Stimulated activated CD8-positive, alpha-beta memory T cell treated with anti-CD3 and anti-CD28 coated beads, Interleukin-2, amount 100 ng/mL, for 48 hours (primary cell): ENCODE data around the gene CCNB2.
"Not testable (repeated sequence)": the region's sequence is repeated elsewhere in the genome, so short reads cannot be mapped to it uniquely, and the experiment has no call there.

Experiments used
- DNase-seq, 2 donors: peaks; one replicate each; pipeline ENCODE4 v3.0.0-alpha.2; 2020; ENCODE audit warnings: low read depth in 2 of 2

The CCNB2 gene

DNA sequence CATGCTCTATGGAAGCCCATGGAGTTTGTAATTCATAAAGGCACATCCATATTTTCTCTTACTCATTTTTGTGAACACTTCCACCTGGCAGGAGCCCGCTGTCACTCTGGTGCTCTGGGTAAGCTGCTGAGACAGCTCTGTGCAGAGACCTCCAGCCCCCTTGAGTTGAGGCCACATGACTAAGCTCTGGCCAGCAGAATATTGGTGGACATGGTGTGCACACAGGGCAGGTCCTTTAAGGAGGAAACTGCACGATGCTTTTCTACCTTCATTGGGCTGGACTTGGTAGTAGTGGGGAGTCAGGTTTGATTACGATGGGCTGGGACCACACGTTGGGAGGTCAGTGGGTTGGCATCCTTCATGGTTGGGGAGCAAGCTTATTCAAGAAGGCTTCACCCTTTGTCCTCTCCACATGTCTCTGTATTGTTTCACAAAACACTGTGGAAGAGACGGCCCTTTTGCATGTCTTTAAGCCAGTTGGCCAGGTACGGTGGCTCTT is 29.0 kb downstream of the CCNB2 start:
- DNase-seq, result no peak

DNA sequence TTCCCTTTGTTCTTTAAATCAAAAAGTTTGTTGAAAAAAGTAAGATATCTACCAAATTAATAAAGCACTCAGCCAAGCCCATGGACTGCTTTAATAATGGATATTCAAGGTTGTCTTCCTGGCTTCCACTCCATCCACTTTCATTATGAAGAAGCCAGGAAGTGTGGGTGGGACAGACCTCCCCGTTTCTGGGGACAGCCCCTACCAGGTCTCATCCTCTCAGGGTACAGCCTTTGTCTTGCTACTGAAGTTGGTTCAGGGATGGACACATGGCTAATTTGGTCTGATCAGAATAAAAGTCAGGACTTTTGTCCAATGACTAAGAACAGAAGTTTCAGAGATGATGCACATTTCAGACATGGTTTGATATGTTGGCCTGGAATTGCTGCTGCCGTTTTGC is 32.6 kb downstream of the CCNB2 start:
- peak in 1 of 2 donors; percentile 4 for DNase-seq

DNA sequence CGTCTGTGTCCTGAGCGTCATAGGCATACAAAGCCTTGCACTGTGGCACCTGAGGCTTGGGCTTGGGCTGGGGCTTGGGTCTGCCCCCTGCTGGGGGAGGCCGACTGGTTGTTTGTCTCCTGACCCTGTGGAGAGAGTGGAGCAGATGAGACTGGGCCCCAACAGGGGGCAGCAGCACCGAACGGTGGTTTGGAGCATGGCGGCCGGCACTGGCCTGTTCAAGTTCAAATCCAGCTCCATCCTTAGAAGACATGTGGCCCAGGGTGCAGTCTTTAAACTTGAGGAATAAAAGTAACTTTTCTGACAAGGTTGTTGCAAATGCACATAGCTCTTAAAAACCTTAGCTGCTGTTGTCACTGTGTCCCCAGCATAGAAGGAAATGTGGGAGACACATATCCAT is 33.3 kb downstream of the CCNB2 start:
- peak; percentile 34 to 37 for DNase-seq

DNA sequence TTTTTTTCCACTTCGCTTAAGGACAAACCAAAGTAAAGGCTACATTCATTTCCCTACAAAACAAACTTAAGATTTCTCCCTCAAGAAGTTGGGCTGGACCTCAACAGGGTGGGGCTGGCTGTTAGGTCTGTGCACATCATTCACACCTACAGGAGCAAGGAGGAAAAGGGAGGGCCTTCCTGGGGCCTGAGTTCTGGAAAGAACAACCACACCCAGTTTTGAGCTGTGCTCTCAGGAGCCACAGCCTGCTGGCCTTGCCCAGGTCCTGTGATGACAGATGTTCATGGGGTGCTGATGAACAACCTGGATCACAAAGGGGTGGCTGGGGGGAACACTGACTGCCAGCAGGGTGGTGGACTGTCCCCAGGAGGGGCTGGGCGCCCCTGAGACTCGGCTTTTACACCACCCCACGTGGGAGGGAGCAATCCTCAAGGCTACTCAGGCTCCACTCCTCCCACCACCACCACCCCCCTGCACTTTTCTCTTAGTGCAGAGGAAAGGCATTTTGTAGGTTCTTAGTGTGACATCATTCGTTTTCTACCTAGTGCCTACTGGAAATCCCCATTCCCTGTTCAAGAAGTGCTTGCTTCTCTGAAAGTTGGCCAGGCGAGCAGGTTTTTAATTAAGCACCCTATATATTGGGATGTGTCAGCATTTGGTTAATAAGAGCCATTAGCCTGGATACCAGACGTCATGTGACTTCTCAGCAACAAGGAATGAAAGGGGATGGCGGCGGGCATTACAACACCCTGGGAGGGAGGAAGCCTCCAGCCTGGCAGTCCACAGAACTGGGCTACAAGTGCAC is 35.7 kb downstream of the CCNB2 start:
- no peak for DNase-seq

GRCh38 chr15:59143281-59143680 is 38.3 kb downstream of the CCNB2 start:
- no peak for DNase-seq

DNA sequence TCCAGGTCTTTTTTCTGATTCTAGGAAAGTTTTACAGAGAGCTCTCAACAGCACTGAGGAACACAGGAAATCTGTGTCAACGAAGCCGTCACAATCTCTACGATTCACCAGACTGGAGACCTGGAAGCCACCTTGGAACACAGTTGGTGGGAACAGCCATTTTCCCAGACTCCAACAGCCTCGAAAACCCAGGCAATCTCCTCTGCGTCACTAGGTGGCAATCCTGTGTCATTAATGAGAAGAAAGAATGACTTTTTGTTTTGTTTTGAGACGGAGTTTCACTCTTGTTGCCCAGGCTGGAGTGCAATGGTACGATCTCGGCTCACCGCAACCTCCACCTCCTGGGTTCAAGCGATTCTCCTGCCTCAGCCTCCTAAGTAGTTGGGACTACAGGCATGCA is 39.6 kb downstream of the CCNB2 start:
- DNase-seq, result not testable (repeated sequence)

DNA sequence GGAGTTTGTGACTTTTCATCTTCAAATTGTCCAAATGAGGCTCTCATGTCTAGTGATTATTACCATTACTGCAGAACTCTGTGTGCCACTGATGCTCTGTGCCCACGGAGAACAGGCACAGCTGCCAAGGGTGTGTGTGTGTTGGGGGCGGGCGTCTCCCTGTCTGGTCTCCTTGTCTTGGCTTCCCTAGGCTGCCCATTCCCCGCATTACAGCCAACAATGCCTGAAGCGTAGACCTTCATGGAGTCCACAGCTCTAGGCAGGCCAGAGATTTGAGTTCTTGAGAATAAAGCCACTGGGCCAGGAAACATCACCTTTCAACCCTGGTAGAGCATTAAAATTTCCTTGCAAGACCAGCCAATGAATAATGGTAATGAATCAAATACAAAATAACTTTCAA is 42.7 kb downstream of the CCNB2 start:
- no peak for DNase-seq

- DNase-seq, result no peak
Measured at GRCh38 chr15:59148153-59148833, 43.3 kb downstream of the CCNB2 start.

GRCh38 chr15:59150185-59150584 is 45.2 kb downstream of the CCNB2 start:
- no peak for DNase-seq

GRCh38 chr15:59152694-59153450 is 47.9 kb downstream of the CCNB2 start:
- no peak for DNase-seq

GRCh38 chr15:59153466-59153865 is 48.5 kb downstream of the CCNB2 start:
- no peak for DNase-seq

DNA sequence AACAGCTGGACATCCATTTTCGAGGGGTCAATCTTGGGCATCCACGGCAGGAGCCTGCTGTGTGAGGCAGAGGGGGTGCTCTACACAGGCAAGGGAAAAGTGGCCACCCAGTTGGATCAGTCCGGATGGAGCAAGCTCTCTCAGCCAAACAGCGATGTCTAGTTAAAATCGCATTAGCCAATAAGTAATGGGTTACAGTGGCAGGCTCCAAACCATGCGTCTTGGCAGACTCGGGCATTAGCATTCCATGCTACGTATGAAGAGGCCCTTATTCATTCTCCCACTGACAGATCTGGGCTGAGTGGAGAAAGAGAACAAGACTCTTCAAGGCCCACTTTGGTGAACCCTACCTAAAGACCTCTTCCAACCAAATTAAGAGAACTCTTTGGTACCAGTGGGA is 49.3 kb downstream of the CCNB2 start:
- DNase-seq, result no peak

DNA sequence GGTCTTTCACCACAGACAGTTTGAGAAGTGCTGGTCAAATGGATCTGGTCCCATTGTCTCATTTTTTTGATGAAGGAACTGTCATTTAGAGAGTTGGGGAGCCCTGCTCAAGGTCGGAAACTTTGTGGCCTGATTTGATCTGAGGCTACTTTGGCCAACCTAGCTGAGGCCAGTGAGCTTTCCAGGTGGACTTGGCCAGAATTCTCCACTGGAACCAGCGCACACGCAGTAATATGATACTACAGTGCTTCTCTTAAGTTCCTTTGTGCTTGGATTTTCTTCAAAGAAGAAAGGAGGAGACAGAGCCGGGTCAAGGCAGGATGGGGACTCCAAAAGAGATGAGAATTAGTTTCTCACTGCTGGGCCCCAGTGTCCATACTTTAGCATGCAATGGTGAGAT is 50.5 kb downstream of the CCNB2 start:
- no peak for DNase-seq

DNA sequence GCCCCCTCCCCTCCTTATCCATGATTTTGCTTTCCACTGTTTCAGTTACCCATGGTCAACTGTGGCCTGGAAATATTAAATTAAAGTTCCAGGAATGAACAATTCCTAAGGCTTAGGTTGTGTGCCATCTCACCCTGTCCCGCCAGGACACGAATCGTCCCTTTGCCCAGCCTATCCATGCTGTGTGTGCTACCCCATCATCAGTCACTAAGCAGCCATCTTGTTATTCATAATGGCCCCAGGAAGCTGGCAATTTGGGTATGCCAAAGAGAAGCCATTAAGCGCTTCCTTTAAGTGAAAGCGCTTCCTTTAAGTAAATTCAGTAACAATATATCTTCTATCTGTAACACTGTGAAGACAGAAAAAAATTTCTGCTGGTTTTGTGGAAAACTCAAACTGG is 52.5 kb downstream of the CCNB2 start:
- no peak for DNase-seq

GRCh38 chr15:59157840-59158700 is 53.1 kb downstream of the CCNB2 start:
- no peak for DNase-seq

DNA sequence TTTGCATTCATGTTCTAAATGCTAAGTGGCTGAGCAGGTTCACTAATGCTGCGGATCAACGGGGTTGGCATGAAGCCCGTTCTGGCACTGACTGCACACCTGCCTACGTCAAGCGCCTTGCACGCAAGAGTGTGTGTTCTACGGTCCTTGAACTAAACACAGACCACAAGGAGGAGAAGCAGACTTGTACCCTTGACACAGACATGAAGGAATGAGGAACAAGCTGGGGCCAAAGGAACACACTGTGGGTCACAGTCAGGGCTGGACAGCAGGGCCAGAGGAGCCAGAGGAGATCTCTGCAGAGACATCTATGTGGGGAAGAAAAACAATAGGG is 53.7 kb downstream of the CCNB2 start:
- DNase-seq, result no peak

DNA sequence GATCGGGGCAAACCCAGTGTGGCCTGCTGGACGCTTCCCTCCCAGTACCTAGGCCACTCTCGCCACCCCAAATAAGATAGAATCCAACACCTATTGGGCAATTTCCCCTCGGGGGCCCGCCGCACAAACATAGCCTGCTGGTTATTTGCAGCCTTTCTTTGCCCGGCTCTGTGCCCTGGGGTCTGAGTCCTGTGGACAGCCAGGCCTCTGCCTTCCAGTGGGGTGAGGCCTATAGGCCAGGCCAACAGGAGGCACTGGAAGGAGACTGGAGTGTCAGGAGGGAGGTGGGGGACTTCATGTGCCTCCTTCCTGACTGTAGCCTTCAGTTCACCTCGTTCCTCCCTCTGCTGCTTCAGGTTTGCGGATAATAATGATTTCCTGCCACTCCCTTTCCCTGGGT is 54.3 kb downstream of the CCNB2 start:
- DNase-seq, result no peak

DNA sequence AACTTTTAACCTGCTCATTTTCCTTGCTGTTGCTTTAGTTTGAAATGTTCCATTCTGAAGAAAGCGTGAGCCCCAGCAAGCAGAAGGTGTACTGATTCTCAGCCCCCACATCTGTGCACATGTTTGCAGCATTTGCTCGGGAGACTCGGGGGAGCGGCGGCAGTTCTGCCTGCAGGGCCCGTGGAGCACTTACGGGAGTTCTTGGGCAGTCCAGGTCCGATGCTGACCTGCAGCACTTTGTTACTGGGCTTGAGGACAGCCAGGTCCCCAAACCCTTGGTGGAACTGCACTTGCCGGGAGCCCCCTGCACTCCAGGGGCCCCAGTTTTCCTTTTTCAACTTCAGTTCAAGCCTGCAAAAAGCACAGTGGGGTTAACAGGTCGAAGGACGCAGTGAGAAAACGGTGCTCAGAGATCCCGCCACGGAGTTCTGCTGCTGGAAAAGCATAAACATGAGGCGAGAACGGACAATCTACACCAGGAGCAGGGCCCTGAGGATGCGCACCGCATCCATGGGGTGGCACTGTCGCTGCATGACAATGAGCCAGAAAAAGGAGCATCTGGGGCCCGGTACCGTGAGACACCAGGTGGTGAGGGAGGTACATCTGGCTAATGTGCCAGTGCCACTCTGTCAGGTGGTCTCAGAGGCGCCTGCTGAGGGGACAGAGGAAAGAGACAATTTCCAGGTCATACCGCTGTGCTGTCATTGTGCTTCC is 56.1 kb downstream of the CCNB2 start:
- DNase-seq, result no peak

DNA sequence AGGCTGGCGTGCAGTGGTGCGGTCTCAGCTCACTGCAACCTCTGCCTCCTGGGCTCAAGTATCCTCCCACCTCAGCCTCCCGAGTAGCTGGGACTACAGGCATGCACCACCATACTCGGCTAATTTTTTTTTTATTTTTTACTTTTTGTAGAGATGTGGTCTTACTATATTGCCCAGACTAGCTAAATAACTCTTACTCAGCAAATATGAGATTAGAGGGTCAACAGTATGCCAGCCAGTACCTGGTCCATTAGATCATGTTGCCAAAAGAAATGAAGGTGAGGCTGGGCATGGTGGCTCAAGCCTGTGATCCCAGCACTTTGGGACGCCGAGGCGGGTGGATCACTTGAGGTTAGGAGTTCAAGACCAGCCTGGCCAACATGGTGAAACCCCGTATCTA is 57.1 kb downstream of the CCNB2 start:
- DNase-seq, result not testable (repeated sequence)

DNA sequence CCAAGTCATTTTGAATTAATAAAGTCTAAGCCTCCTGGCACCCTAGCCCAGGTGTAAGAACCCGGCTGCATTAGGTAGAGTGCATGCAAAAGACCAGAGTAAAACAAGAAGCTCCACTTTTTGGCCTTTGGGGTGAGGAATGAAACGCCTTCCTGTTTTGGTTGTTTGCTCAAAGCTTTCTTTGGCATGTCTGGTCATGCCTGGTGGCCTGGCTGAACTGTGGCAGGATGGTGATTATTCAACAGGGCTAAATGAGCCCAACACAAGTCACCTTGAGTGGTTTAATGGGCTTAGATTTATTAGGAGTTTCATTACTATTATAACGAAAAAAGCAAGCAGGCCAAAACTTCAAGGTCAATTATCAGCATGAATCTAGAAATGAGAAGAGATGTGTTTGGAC is 60.8 kb downstream of the CCNB2 start:
- DNase-seq, result no peak

DNA sequence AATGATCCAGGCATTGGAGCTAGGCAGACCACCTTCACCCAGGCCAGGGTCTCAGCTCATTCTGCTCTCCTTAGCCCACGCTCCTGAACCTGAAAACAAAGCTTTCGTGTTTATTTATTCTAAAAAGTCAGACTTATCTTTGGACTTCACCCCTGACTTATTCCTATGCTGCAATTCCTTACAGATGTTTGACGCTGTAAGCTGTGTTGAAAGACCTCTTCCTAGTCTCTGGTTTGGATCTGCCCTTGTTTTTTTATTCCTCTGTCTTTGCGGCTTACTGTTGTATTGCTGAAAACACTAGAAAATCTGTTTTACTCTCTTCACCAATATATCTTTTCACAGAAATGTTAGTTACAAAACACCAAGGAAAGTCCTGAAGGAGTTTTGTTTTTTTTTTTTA is 61.2 kb downstream of the CCNB2 start:
- DNase-seq, result no peak
